HG03135 (cell line): ENCODE measurements around the gene MARCHF3.
"Not testable (repeated sequence)": the region's sequence is repeated elsewhere in the genome, so short reads cannot be mapped to it uniquely, and the experiment has no call there.

Experiments used
- ATAC-seq: cut with Tn5 transposase; IDR thresholded peaks from one replicate; pipeline ENCODE4 v1.9.1; 2021; ENCODE audit warnings: mild to moderate bottlenecking, moderate library complexity; ENCODE audit not compliant: unreplicated experiment

The MARCHF3 gene

GRCh38 chr5:126961128-126961527 is 69.2 kb downstream of the MARCHF3 start:
- no peak for ATAC-seq

- ATAC-seq, result no peak
Observed at GRCh38 chr5:126959188-126959587, 71.2 kb downstream of the MARCHF3 start.

GRCh38 chr5:126956991-126957390 is 73.4 kb downstream of the MARCHF3 start:
- no peak for ATAC-seq

- ATAC-seq, result no peak
Observed at GRCh38 chr5:126954981-126955380, 75.4 kb downstream of the MARCHF3 start.

GRCh38 chr5:126953640-126954039 is 76.7 kb downstream of the MARCHF3 start:
- no peak for ATAC-seq

DNA sequence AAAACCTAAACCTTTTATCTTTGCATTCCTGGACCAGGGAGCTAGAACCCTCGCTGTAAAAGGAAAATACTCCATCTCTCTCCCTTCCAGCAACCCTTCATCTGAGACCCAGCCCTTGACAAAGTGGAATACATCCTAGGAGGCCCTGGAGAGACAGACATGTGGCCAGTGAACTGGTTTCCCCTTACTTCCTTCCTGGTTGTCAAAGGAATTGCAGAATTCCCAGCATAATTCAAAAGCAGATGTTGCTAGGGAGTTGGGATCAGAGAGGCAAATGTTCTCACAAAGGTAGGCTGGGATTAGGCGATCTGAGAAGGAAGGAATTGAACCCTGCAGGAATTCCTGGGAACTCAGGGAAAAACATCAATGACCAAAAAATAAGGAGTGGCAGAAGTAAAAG is 80.9 kb downstream of the MARCHF3 start:
- ATAC-seq, result no peak

- no peak for ATAC-seq
Observed at GRCh38 chr5:126948453-126948852, 81.9 kb downstream of the MARCHF3 start.

DNA sequence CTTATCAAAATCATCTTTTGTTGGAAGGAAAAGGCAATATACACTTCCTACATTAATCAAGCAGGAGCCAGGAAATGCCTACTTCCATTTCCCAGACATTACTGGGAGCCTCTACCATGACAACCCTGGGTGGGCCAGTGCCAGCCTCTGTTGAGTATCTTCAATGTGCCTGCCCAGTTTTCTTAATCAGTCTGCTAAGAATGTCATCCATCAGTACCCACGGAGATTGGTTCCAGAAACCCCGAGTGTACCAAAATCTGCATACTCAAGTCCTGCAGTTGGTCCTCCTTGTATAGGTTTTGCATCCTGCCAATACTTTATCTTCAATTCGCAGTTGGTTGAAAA is 82.4 kb downstream of the MARCHF3 start:
- ATAC-seq, result peak; percentile 16

DNA sequence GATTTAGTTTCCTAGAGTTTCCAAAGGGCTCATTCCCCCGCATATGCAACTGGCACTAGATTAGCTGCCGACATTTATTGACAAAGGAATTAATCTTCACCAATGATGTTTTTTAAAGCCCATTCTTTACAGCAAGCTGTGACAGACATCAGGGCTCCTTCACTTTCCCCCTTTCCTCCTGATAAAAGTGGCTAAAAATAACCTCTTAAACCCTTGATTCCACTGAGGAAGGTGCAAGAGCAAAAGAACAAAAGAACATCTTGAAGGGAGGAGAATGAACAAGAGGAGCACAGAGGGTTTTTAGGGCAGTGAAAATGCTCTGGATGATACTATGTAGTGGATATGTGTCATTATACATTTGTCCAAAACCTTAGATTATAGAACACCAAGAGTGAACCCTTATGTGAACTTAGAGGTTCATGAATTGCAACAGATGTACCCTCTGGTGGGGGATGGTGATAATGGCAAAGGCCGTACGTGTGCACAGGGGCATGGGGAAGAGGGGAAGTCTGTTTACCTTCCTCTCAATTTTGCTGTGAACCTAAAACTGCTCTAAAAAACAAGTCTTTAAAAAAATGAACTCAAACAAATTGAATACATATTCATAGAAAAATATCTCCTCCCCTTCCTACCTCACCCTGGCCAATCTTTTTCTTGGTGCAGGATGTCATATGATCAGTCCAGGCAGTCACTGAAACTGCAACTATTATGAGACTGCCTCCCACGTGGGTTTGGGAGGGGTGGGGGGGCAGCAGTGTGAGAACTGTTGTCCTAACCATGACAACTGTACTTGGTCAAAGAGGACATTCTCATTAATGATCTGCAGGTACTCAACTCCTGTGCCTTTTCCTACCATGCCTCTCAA is 83.0 kb downstream of the MARCHF3 start:
- peak; percentile 97 for ATAC-seq

- ATAC-seq, result not testable (repeated sequence)
Observed at GRCh38 chr5:126942908-126943307, 87.5 kb downstream of the MARCHF3 start.

DNA sequence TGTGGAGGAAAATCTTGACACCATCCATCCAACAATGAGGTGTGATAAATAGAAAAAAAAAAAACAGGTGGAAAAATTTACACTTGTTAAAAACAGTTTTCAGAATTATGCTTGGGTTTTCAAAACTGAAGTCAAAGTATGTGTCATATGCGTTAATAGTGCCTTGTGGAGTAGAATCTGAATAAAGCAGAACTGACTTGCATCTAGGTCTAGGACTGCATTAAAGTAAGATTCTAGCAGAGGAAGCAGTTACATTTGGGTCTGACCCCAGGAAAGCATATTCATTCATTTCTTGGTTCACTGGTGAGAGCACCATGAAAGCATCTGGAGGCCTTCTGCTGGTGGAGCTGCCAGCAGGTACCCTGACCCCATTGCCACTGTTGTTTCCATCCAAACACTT is 89.0 kb downstream of the MARCHF3 start:
- no peak for ATAC-seq

DNA sequence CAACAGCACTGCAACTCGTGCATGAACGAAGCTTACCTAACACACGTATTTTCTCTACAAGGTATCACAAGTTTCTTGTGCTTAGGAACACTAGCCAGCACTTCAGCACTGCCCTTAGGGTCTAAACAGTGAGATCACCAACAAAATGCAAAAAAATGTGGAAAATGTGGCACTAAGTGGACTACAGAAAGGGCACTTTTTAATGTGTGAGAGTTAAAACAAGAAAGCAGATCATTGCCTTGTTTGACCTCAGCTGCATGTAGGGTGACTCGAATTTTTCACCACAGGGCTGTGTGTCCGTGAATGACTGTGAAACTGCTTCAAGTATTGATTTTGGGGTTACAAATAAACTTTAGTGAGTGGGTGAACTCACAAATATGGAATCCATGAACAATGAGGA is 90.5 kb downstream of the MARCHF3 start:
- ATAC-seq, result no peak

DNA sequence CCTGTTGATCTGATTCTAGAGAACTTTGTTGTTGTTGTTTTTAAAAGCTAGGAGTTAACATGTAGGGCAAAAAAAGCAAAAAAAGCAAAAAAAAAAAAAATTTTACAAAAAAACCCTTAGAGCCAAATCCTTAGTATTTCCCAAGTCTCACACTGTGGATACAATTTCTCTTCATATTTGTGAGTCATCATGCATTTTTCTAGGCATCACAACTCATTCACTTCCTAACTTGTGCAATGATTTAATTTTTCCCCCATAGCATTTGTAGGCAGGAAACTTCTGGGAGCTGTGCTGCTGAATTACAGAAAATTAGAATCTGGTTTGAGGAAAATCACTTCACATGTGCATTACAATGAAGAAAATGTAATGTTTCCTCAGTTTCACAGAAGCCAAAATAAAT is 91.9 kb downstream of the MARCHF3 start:
- ATAC-seq, result no peak

GRCh38 chr5:126937771-126938170 is 92.6 kb downstream of the MARCHF3 start:
- ATAC-seq, result no peak

DNA sequence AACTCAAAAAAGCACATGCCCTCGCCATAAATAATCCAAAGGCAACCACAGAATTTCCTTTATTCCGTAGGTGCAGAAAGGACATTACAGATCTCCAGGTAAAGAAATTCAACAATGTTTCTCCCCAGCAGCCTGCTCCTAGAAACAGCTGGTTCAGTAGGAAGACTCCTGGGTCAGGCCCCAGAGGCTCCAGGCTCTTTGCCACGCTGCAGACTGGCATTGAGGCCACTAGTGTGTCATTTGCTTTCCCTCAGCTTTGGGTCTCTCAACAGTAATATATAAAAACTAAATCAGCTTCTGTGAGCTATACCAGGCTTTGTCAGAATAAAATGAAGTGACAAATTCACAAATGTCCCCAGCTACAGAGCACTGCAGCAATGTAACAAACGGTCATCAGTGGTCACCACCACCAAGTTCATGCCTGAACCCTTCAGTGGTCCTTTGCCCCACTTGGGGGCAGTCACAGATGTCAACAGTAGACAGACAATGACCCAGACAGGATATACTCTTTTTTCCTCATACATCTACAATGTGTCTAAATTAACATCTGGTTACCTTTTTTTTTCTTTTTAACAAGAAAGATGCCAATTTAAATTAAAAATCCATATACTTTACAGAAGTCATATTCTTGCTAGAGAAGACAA is 93.5 kb downstream of the MARCHF3 start:
- no peak for ATAC-seq

- no peak for ATAC-seq
Observed at GRCh38 chr5:126931963-126932660, 98.2 kb downstream of the MARCHF3 start.

DNA sequence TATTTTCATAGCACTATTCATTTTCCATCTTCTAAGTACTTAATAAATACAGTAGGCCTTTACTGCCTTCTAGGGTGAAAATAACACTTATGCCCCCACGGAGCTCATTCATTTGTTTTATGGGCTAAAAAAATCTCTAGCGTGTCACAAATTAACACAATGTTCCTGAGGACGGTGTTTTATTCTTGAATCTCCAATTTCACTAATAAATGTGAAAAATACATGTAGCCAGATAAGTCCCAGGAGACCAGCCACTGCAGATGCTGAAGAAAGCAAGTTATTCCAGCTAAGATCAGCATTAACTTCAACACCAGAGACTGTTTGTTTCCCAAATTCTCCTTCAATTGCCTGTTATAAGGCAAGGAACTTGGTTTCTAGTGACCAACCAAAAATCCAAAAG is 102.3 kb downstream of the MARCHF3 start:
- no peak for ATAC-seq

DNA sequence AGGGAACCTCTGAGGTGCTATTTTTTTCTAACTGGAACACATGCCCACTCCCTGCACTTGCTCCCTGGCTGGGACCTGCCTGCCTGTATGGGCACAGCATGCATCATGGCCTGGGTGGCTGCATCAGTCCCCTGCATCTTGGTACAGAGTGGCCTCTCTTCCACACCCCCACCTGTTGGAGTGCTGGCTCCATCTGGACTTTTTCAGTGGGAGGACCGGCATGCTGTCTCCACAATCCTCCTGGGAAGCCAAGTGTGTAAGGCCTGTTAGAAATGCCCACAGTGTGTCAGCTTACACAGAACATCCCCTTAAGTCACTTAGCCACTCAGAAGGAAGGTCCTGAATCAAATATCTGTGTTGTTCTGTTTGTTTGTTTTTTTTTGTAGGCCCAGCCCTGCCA is 102.9 kb downstream of the MARCHF3 start:
- no peak for ATAC-seq

GRCh38 chr5:126926187-126926586 is 104.2 kb downstream of the MARCHF3 start:
- ATAC-seq, result no peak

GRCh38 chr5:126925482-126925881 is 104.9 kb downstream of the MARCHF3 start:
- no peak for ATAC-seq

- ATAC-seq, result no peak
Observed at GRCh38 chr5:126924331-126925033, 105.9 kb downstream of the MARCHF3 start.
